ENCODE data around the gene THBD. TPM values are rescaled to one million over a fixed set of nuclear protein-coding genes. Genes with fewer than 3 reads are reported as not detected.

THBD gene
- polyA plus RNA-seq, 4 donors = 1.8 to 29.6 (median 2.4) TPM

Other genes with a start within 250 kb of the THBD start
- under 1 TPM in 1 of 4 donors, not detected in 3; 0.16 TPM for gene SSTR4, start 14.4 kb downstream of the THBD start, polyA plus RNA-seq
- gene CD93, start 36.7 kb upstream of the THBD start, polyA plus RNA-seq = 10 to 100 TPM in 2 of 4 donors, 1 to 10 TPM in 1, under 1 TPM in 1; 0.67 to 36.7 (median 8.9) TPM